PC-3 (cell line): Measurements from ENCODE around the gene SRGAP3. TPM values are rescaled to one million over a fixed set of nuclear protein-coding genes. Genes with fewer than 3 reads are reported as not detected.

Source experiments
- ATAC-seq: fragments of 200-7000 bp; cut with Tn5 transposase; 2 replicates; pipeline ENCODE4 v1.9.1; 2020; ENCODE audit warnings: mild to moderate bottlenecking, moderate library complexity
- BruUV-seq: library from RNA; stranded (reverse); fragments of 400-500 nt; replicated peaks from 2 replicates; lab custom pipeline; 2021; lab: Mats Ljungman, UMichigan
- CTCF ChIA-PET: fragments of 300-600 bp; sonication (Branson Sonifier 250); formaldehyde crosslinking; loops from one replicate; lab custom pipeline; 2022; ENCODE audit warnings: antibody characterized with exemption; lab: Charles Lee
- POLR2A ChIA-PET: fragments of 300-600 bp; sonication (Branson Sonifier 250); formaldehyde crosslinking; loops from one replicate; lab custom pipeline; 2022; ENCODE audit warnings: antibody characterized with exemption; ENCODE audit not compliant: unreplicated experiment; lab: Charles Lee
- DNase-seq: peaks from one replicate; pipeline ENCODE4 v3.0.0-alpha.2; 2015
- H2AFZ ChIP-seq: fragments of 300-600 bp; sonication (generic); 2 replicates; pipeline ENCODE4 v1.6.0; 2016; ENCODE audit warnings: antibody characterized with exemption, low read length
- H3F3A ChIP-seq: fragments of 300-600 bp; sonication (generic); one replicate; pipeline ENCODE4 v1.6.0; 2017; ENCODE audit warnings: antibody characterized with exemption, low read length, control low read depth, mild to moderate bottlenecking; ENCODE audit not compliant: unreplicated experiment
- H3K27ac ChIP-seq: fragments of 300-600 bp; sonication (generic); 2 replicates; pipeline ENCODE4 v1.5.1; 2016; ENCODE audit warnings: mild to moderate bottlenecking, low read length
- H3K27me3 ChIP-seq: fragments of 300-600 bp; sonication (generic); 2 replicates; pipeline ENCODE4 v1.6.1; 2016; ENCODE audit warnings: low read length, mixed read lengths
- H3K36me3 ChIP-seq: fragments of 300-600 bp; sonication (generic); 2 replicates; pipeline ENCODE4 v1.6.1; 2016; ENCODE audit warnings: low read depth, mixed run types, low read length, mixed read lengths
- H3K4me1 ChIP-seq: fragments of 300-600 bp; sonication (generic); 2 replicates; pipeline ENCODE4 v1.5.1; 2016; ENCODE audit warnings: low read length; ENCODE audit not compliant: insufficient read depth
- H3K4me2 ChIP-seq: fragments of 300-600 bp; sonication (generic); 2 replicates; pipeline ENCODE4 v1.6.0; 2016; ENCODE audit warnings: low read length
- H3K4me3 ChIP-seq: fragments of 300-600 bp; sonication (generic); 2 replicates; pipeline ENCODE4 v1.5.1; 2016; ENCODE audit warnings: mild to moderate bottlenecking, low read length, mixed read lengths
- H3K79me2 ChIP-seq: fragments of 300-600 bp; sonication (generic); 2 replicates; pipeline ENCODE4 v1.6.1; 2017; ENCODE audit warnings: low read length, mixed read lengths
- H3K9ac ChIP-seq: fragments of 300-600 bp; sonication (generic); 2 replicates; pipeline ENCODE4 v1.6.0; 2016; ENCODE audit warnings: mild to moderate bottlenecking, low read length
- H3K9me2 ChIP-seq: fragments of 300-600 bp; sonication (generic); replicated peaks from 2 replicates; pipeline ENCODE4 v1.6.1; 2016; ENCODE audit warnings: mixed run types, low read length, mixed read lengths
- H3K9me3 ChIP-seq: fragments of 300-600 bp; sonication (generic); 2 replicates; pipeline ENCODE4 v1.6.1; 2016; ENCODE audit warnings: low read length, mixed read lengths
- H4K20me1 ChIP-seq: fragments of 300-600 bp; sonication (generic); 2 replicates; pipeline ENCODE4 v1.6.1; 2016; ENCODE audit warnings: low read length, mixed read lengths
- CTCF ChIP-seq: fragments of 300-600 bp; sonication (generic); conservative IDR thresholded peaks from 2 replicates; pipeline ENCODE4 v1.5.1; 2017; ENCODE audit warnings: antibody characterized with exemption, low read depth, mild to moderate bottlenecking, low read length
- EZH2 ChIP-seq: fragments of 300-600 bp; sonication (generic); IDR thresholded peaks from one replicate; pipeline ENCODE4 v1.6.1; 2017; ENCODE audit warnings: antibody characterized with exemption, mild to moderate bottlenecking, low read length; ENCODE audit not compliant: unreplicated experiment
- EZH2phosphoT487 ChIP-seq: fragments of 300-600 bp; sonication (generic); IDR thresholded peaks from 2 replicates; pipeline ENCODE4 v1.6.1; 2018; ENCODE audit warnings: mild to moderate bottlenecking, antibody characterized with exemption, low read length, borderline replicate concordance
- intact Hi-C: fragments of 100-400 bp; cut with micrococcal nuclease; formaldehyde crosslinking; loops from 2 replicates; pipeline ENCODE4 v1.9.0; 2023
- total RNA-seq: library from RNA; depleted of rRNA; stranded (reverse); fragments of >200 nt; gene quantifications from 2 replicates; pipeline ENCODE4 v1.2.3, GENCODE V29; 2014

The SRGAP3 gene
- total RNA-seq, 1 experiment from 2014 or later: 7.5 TPM

- no peak overlapping the region for H3K27ac ChIP-seq
- no peak overlapping the region for H3K4me3 ChIP-seq
- H3K79me2 ChIP-seq: no peaks in the 10 kb centered on the region
- ChIA-PET CTCF (no interaction called here), POLR2A (no interaction called here)
- TF ChIP-seq EZH2phosphoT487: no peak
- TF ChIP-seq EZH2: no peak
- no peak for TF ChIP-seq CTCF
- H3K9me2 ChIP-seq: no peaks in the 10 kb centered on the region
- BruUV-seq: no TSS peak
- no peaks in the 10 kb centered on the region for H3K36me3 ChIP-seq
- no peak overlapping the region for H3K9ac ChIP-seq
- no peaks in the 10 kb centered on the region for H4K20me1 ChIP-seq
- H3K9me3 ChIP-seq: no peaks in the 10 kb centered on the region
- no peak overlapping the region for H3K4me2 ChIP-seq
- no peak for DNase-seq
- H3F3A ChIP-seq: no peaks in the 10 kb centered on the region
- H2AFZ ChIP-seq: no peak overlapping the region
- intact Hi-C loops: no loop called here
- no peak for ATAC-seq
- H3K4me1 ChIP-seq: peaks cover 15% of the 10 kb centered on the region
- H3K27me3 ChIP-seq: no peaks in the 10 kb centered on the region
These were observed 18.9 kb downstream of the SRGAP3 start for GRCh38 chr3:9230596-9230995.

- DNase-seq: no peak
- intact Hi-C loops: no loop called here
- POLR2A ChIA-PET: no interaction called here
- Histone ChIP-seq H3K4me3 (no peak overlapping the region), H3K27ac (no peak overlapping the region), H3K27me3 (no peaks in the 10 kb centered on the region), H3K9me3 (no peaks in the 10 kb centered on the region), H3K79me2 (no peaks in the 10 kb centered on the region), H3K36me3 (no peaks in the 10 kb centered on the region), H3K9me2 (no peaks in the 10 kb centered on the region), H4K20me1 (no peaks in the 10 kb centered on the region), H2AFZ (no peak overlapping the region), H3F3A (no peaks in the 10 kb centered on the region), H3K4me2 (no peak overlapping the region), H3K4me1 (peaks cover 19% of the 10 kb centered on the region), H3K9ac (no peak overlapping the region)
- CTCF ChIA-PET: no interaction called here
- TF ChIP-seq CTCF (no peak), EZH2phosphoT487 (no peak), EZH2 (no peak)
- BruUV-seq: no TSS peak
- no peak for ATAC-seq
These were observed 19.6 kb downstream of the SRGAP3 start for GRCh38 chr3:9229879-9230278.

GRCh38 chr3:9229325-9229724 lies 20.1 kb downstream of the SRGAP3 start:
- Histone ChIP-seq H2AFZ (no peak overlapping the region), H3K9me3 (no peaks in the 10 kb centered on the region), H3K4me2 (no peak overlapping the region), H3K79me2 (no peaks in the 10 kb centered on the region), H3K27ac (no peak overlapping the region), H4K20me1 (no peaks in the 10 kb centered on the region), H3K27me3 (no peaks in the 10 kb centered on the region), H3K36me3 (no peaks in the 10 kb centered on the region), H3K4me1 (peaks cover 25% of the 10 kb centered on the region), H3K9ac (no peak overlapping the region), H3K4me3 (no peak overlapping the region), H3F3A (no peaks in the 10 kb centered on the region), H3K9me2 (no peaks in the 10 kb centered on the region)
- DNase-seq: no peak
- intact Hi-C loops: no loop called here
- CTCF ChIA-PET: no interaction called here
- TF ChIP-seq EZH2phosphoT487 (no peak), EZH2 (no peak), CTCF (no peak)
- no TSS peak for BruUV-seq
- no peak for ATAC-seq
- POLR2A ChIA-PET: no interaction called here
